Measurements from ENCODE around the gene USP3. TPM values are rescaled to one million over a fixed set of nuclear protein-coding genes. Genes with fewer than 3 reads are reported as not detected.

USP3 gene
- total RNA-seq, 4 donors from 2014 or later, result 27.3 to 52.8 (median 32.2) TPM

DNA sequence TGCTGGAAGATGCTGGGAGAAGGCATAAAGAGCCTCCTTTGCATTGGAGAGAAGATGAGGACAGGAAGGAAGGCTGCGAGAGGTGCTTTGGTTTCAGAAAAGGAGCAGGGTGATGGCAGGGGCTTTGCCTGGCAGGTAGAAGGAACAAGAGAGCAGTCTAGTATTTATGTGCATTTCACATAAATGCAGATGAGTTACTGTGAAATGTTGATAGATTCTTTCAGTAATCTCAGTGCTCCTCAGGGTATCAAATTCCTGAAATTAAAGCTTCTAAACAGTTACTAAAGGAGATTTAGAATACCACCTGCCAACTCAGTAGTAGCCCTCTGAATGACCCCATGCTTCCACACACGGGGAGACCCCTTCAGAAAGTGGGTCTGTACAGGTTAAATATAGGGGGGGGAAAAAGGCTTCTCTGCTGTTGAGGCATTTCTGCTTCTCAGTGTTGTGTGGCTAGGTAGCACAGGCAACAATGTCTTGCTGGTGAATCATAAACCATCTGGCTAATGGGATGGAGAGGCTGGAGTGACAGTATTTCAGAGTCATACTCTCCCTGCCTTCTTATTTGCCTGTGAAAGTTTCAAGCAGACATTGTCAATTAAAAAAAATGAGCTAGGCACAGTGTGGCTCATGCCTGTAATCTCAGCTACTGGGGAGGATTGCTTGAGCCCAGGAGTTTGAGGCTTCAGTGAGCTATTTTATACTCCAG is 78.5 kb downstream of the USP3 start:
- intact Hi-C loops (cut with DNase I), result no loop called here
- H3K27me3 ChIP-seq, result no peaks in the 10 kb centered on the region
- no peaks in the 10 kb centered on the region for H3K4me1 ChIP-seq
- no peaks in the 10 kb centered on the region for H3K9me3 ChIP-seq
- H3K36me3 ChIP-seq, result peaks cover 0 to 79% (median 0%) of the 10 kb centered on the region in 3 donors
- TF ChIP-seq, protein P1, sequence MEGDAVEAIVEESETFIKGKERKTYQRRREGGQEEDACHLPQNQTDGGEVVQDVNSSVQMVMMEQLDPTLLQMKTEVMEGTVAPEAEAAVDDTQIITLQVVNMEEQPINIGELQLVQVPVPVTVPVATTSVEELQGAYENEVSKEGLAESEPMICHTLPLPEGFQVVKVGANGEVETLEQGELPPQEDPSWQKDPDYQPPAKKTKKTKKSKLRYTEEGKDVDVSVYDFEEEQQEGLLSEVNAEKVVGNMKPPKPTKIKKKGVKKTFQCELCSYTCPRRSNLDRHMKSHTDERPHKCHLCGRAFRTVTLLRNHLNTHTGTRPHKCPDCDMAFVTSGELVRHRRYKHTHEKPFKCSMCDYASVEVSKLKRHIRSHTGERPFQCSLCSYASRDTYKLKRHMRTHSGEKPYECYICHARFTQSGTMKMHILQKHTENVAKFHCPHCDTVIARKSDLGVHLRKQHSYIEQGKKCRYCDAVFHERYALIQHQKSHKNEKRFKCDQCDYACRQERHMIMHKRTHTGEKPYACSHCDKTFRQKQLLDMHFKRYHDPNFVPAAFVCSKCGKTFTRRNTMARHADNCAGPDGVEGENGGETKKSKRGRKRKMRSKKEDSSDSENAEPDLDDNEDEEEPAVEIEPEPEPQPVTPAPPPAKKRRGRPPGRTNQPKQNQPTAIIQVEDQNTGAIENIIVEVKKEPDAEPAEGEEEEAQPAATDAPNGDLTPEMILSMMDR (IDR thresholded peaks at IDR 0.05), result no peak
- no peak for TF ChIP-seq POLR2A (IDR thresholded peaks at IDR 0.05)
- 85 to 100% methylated on average over 2 of the region's 2 CpGs for WGBS, 2 donors
- DNase-seq, result no peak
- no peak overlapping the region for H3K27ac ChIP-seq
- H3K4me3 ChIP-seq, result no peak overlapping the region

DNA sequence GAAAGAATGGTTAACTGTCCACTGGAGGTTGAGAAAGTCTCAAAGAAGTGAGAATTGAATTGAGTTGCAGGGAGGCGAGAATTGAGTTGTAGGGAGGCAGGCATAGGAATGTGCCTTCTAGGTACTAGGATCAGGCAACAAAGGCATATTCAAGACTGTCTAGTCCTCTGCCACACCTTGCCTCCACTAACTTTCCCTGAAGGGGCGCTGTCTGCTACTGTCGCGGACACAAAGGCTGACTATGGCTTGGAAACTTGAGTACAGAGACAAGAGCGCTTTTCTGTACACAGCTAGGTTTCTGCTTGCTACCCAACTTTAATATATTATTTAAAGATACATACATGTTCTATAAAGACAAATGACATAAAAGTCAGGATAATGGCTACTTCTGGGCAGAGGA is 82.4 kb downstream of the USP3 start:
- intact Hi-C loops (cut with DNase I), result no loop called here
- DNase-seq, result no peak
- H3K4me3 ChIP-seq, result no peak overlapping the region
- no peaks in the 10 kb centered on the region for H3K9me3 ChIP-seq
- peaks cover 5 to 94% (median 12%) of the 10 kb centered on the region in 3 donors for H3K36me3 ChIP-seq
- H3K27ac ChIP-seq, result no peak overlapping the region
- WGBS, 2 donors, result 98% methylated on average over 5 of the region's 5 CpGs
- TF ChIP-seq, protein P1 (IDR thresholded peaks at IDR 0.05), result no peak
- no peak for TF ChIP-seq POLR2A (IDR thresholded peaks at IDR 0.05)
- H3K27me3 ChIP-seq, result no peaks in the 10 kb centered on the region
- H3K4me1 ChIP-seq, result no peaks in the 10 kb centered on the region

DNA sequence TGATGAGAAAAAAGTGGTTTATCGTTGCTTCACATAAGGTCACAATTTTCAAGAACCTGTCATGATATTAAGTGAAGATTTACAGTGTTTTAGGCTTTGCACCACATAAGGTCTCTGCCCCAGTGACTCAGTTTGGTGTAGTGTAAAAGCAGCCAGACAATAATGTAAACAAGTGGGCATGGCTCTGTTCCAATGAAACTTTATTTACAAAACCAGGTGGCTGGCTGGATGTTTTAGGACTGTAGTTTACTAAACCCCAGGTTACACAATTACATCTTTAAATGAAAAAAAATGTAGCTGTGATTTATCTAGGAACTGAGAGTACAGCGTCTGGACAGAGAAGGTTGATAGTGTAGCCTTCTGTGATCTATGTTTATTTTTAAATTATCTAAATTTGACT is 83.1 kb downstream of the USP3 start:
- Histone ChIP-seq H3K4me3 (no peak overlapping the region), H3K9me3 (no peaks in the 10 kb centered on the region), H3K36me3 (peaks cover 5 to 92% (median 14%) of the 10 kb centered on the region in 3 donors), H3K27ac (no peak overlapping the region), H3K27me3 (no peaks in the 10 kb centered on the region), H3K4me1 (no peaks in the 10 kb centered on the region)
- WGBS, 2 donors, result 77 to 82% methylated on average over 2 of the region's 2 CpGs
- TF ChIP-seq, protein P1 (IDR thresholded peaks at IDR 0.05), result no peak
- no peak for TF ChIP-seq POLR2A (IDR thresholded peaks at IDR 0.05)
- intact Hi-C loops (cut with DNase I), result no loop called here
- DNase-seq, result no peak

DNA sequence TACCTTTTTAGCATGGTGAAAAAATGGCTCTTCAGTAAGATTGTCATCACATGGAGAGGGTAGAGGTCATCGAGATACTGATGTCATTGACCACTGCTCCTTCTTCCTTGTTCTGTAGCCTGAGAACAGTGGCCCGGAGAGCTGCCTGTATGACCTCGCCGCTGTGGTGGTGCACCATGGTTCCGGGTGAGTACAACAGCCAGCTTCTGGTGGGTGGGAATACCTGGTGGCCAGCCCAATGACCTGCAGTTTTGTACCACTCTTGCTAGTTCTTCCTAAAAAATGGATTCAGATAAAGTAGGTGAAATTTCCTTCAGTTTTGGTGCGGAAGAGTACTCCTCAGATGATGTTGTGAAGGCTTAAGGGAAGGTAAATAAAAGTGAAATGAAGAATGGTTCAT is 84.4 kb downstream of the USP3 start:
- no peaks in the 10 kb centered on the region for H3K9me3 ChIP-seq
- no peak for TF ChIP-seq POLR2A (IDR thresholded peaks at IDR 0.05)
- TF ChIP-seq, protein P1 (IDR thresholded peaks at IDR 0.05), result no peak
- no peaks in the 10 kb centered on the region for H3K4me1 ChIP-seq
- intact Hi-C loops (cut with DNase I), result no loop called here
- H3K27ac ChIP-seq, result no peak overlapping the region
- WGBS, 2 donors, result 93 to 95% methylated on average over 6 of the region's 6 CpGs
- no peaks in the 10 kb centered on the region for H3K27me3 ChIP-seq
- no peak overlapping the region for H3K4me3 ChIP-seq
- no peak for DNase-seq
- H3K36me3 ChIP-seq, result peaks cover 5 to 94% (median 16%) of the 10 kb centered on the region in 3 donors

DNA sequence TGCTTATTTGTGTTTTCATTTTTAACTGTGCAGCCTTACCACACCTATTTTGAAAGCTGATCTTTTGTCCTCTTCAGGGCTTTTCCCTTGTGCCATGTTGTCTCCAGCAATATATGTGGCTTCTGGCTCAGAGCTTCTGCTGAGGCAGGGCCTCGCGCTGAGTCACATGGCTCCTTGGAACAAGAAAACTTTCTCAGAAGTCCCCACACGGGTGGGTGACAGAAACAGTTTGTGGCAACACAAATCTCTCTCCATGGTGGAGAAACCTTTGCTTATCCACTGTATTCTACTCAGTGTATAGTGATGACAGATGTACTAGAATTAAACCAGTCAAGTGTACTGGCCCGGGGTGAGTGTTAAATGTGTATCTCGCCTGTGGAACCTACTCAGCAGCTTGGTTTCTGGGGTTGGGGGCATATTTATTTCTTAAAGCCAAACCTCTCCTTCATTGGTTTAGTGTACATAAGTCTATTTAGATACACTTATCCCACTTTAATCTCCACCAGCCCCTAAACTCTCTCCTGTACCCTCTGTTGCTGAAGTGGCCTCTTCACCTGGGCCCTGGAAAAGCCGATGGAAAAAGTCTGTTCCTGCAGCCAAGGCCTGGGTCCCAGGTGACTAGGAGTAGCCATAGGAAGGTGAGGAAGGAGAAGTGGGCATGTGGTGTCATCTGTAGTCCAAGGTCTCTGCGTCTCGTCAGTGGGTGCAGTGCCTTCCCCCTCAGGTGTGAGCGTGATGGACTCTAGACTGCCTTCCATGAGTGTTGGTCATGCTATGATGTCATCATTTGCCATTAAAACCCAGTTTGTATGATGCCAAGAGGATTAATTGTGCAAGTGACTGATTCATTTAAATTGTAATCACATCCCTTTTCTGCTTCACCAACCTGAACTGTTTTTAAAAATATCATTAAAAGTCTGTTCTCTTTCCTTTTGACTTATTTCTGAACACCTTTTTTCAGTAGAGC is 89.6 kb downstream of the USP3 start:
- WGBS, 2 donors, result 70 to 72% methylated on average over 6 to 9 of the region's 9 CpGs
- DNase-seq, result no peak
- Histone ChIP-seq H3K36me3 (peaks cover 5 to 62% (median 9%) of the 10 kb centered on the region in 3 donors), H3K27ac (peak overlapping the region in 1 of 4 donors; percentile 94), H3K9me3 (no peaks in the 10 kb centered on the region), H3K4me3 (no peak overlapping the region), H3K27me3 (no peaks in the 10 kb centered on the region), H3K4me1 (peaks cover 4 to 51% (median 17%) of the 10 kb centered on the region in 3 donors)
- intact Hi-C loops (cut with DNase I), result loop anchor here (10.0 kb wide), 1 partner anchor 89 kb away; the partner anchor contains the start of gene USP3
- TF ChIP-seq POLR2A (IDR thresholded peaks at IDR 0.05), result no peak
- TF ChIP-seq, protein P1 (IDR thresholded peaks at IDR 0.05), result no peak

All from esophagus squamous epithelium (tissue), 5 donors.